GM18502 (cell line): ENCODE results near the gene MBNL1.

Source experiments
- ATAC-seq: cut with Tn5 transposase; IDR thresholded peaks from one replicate; pipeline ENCODE4 v1.9.1; 2021; ENCODE audit warnings: mild to moderate bottlenecking; ENCODE audit not compliant: unreplicated experiment, poor library complexity

The MBNL1 gene

GRCh38 chr3:152271501-152272236, 2.9 kb downstream of the MBNL1 start:
- ATAC-seq = no peak

DNA sequence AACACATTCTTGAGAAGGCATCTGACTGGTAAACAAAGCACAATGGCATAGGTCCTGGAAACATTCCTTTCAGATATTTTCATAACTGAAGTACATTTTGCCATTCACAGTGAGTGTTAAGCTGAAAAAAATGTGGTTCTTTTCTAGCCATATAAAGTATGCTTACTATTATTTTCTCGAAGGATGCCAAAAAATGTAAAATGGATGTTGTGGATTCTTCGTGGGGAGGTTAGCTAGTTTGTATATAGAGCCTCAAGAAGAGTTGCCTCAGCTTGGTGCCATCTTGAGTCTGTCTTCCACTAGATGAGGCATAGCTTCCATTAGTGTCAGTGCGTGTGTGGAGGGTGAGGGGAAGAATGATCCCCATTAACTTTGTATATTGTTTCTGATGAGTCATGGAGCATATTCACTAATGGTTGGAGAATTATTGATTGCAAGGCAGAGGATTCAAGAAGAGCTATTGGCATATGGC, 4.1 kb downstream of the MBNL1 start:
- ATAC-seq = no peak

GRCh38 chr3:152276681-152277080, 8.0 kb downstream of the MBNL1 start:
- no peak for ATAC-seq

- no peak for ATAC-seq
Observed at GRCh38 chr3:152277198-152277597, 8.5 kb downstream of the MBNL1 start.

DNA sequence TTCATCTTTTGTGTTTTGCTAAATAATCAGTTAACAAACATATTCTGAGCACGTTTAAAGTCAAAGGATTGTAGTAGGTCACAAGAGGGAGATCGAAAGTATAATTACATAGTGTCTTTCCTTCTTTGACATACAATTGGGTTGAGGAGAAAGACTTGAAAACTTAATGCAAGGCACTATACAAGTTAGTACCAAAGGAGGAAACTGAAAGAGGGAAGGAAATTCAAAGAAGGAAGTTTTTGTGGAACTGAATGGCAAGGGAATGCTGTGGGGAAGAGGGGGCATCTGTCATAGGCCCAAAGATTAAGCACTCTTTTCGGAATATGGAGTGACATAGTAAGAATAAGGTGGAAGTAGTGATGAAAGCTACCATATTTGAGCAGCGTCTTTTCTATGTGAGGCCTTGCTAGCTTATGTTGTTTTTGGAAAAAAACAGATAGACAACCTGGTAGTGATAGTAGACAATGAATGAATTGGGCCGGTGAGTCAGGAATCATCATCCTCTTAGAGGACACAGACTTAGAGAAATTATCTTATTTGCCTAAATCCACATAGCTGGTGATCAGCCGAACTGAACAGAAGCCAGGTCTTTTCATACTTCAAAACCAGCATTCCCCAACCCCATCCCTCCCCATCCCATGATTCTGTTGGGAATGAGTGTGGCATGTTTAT, 10.2 kb downstream of the MBNL1 start:
- ATAC-seq = no peak

GRCh38 chr3:152279479-152279878, 10.8 kb downstream of the MBNL1 start:
- no peak for ATAC-seq

DNA sequence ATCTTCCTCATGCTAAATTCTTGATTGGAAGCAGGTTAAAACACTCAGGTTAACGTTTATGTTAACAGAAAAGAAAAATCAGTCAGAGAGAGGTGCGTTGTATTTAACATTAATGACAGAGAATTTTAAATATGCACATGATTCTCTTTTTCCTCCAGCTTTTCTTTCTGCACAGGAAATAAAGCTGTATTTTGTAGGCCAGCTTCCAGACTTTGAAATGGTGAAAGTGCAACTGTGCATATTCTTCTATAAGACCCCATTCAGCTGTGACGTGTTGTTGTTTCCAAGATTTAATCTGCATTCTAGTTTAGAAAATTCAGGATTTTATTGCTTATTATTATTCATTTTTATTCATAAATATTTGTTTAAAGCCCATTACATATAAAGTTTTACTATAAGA, 11.8 kb downstream of the MBNL1 start:
- no peak for ATAC-seq

- peak; percentile 77 for ATAC-seq
Observed at GRCh38 chr3:152281133-152281713, 12.5 kb downstream of the MBNL1 start.

GRCh38 chr3:152282813-152283212, 14.1 kb downstream of the MBNL1 start:
- ATAC-seq = no peak

DNA sequence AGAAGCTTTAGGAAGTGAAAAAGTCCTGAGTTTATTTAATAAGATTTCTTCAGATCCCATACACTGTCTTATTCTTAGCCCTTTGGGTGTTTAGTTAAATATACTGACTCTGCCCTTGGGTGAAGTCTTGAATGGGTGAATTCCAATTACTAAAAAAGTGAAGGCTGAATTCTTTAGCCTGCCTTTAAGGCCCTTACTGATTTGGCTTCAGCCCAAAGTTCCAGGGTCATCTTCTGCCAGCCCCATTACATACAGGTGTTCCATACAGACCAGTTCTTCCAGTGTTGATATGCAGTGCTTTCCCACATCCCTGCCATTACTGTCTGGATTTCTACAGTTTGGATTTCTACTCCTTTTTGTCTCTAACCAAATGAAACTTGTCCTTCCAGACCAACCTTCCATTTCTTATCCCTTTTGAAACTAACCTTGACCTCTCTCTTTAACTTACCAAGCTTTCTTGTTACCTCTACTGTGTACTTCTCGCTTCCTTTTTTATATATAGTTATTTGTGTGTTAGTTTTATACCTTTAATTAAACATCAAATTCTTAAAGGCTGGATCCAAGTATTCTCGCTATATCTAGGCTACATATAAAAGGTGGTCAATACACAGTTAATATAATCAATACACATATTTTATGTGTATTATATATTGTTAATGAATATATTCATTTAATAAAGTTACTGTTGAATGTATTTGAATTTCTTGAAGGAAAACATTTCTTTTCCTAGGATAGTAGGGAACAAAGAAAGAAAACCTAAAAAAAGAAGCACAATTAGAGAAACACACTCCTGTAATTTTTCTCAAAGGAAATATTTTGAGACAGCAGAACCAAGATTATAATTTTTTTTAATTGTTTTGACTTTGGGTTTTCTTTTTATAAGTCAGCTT, 15.0 kb downstream of the MBNL1 start:
- no peak for ATAC-seq

DNA sequence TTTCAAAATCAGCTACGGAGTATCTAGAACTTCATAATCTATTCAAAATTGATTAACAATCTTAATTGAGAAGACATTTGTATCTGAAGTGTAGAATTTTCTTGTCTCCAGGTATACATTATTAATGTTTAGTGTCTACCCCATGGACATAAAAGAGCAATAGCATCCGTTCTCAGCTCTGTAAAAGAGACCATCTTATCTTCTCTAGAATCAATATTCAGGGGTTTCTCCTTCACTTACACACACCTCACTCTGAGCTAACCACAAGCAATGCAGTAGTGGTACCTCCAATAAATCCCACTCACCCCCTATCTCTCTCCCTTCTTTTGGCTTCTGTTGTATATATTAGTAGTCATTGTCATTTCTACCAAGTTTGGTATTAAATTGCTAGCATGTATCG, 16.2 kb downstream of the MBNL1 start:
- ATAC-seq = peak; percentile 37

GRCh38 chr3:152285509-152285908, 16.8 kb downstream of the MBNL1 start:
- ATAC-seq = no peak

- ATAC-seq = no peak
Observed at GRCh38 chr3:152287898-152288576, 19.3 kb downstream of the MBNL1 start.

DNA sequence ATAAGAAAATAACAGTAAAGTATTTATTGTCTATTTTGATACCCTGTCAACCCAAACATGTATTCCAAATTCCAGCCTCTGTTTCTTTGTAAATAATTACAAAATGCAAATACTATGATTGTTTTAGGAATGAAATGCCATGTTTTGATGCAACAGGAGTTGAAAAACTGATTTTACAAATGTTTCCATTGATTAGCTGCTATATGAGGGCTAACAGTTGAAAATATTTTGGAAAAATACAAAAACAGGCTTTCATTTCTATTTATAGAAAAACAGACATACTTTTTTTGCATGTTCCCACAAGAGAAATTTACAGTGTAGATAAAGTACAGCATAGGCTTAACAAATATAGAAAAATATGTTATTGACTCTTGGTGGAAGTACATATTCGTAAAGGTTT, 20.0 kb downstream of the MBNL1 start:
- no peak for ATAC-seq

GRCh38 chr3:152289708-152290107, 21.0 kb downstream of the MBNL1 start:
- ATAC-seq = no peak

DNA sequence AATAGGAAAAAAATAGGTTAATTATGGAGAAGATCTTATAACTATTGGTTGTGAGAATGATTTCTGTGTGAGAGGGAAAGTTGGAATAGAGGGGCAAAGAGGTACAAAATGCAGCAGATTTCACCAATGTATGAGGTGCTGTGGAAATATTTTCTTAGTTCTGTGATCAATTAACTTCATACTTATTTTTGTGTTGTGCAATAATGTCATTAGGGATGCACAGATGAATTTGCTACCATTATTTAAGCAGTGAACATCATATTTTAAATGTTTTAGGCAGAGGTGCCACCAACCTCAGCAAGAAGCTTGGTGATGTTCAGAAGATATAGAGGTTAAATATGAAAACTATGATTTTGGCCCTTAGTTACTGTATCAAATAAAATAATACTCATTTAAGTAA, 21.6 kb downstream of the MBNL1 start:
- ATAC-seq = no peak

GRCh38 chr3:152291238-152291637, 22.5 kb downstream of the MBNL1 start:
- no peak for ATAC-seq

- no peak for ATAC-seq
Observed at GRCh38 chr3:152291649-152292066, 22.9 kb downstream of the MBNL1 start.

GRCh38 chr3:152292366-152292765, 23.6 kb downstream of the MBNL1 start:
- no peak for ATAC-seq
